Effector CD8-positive, alpha-beta T cell (primary cell): ENCODE data around the gene MYCBPAP.

Source experiments
- DNase-seq: peaks from one replicate; lab custom pipeline; 2025; lab: John Stamatoyannopoulos, UW

Gene MYCBPAP

GRCh38 chr17:50517504-50518383, 9.5 kb downstream of the MYCBPAP start:
- DNase-seq, result no peak

- DNase-seq, result no peak
These were observed 10.3 kb downstream of the MYCBPAP start for GRCh38 chr17:50518384-50519023.

- DNase-seq, result no peak
These were observed 11.0 kb downstream of the MYCBPAP start for GRCh38 chr17:50519141-50519834.

- no peak for DNase-seq
These were observed 12.2 kb downstream of the MYCBPAP start for GRCh38 chr17:50520483-50520882.

- no peak for DNase-seq
These were observed 13.3 kb downstream of the MYCBPAP start for GRCh38 chr17:50521514-50521913.

GRCh38 chr17:50522766-50523165, 14.5 kb downstream of the MYCBPAP start:
- DNase-seq, result no peak

GRCh38 chr17:50523208-50523607, 15.0 kb downstream of the MYCBPAP start:
- DNase-seq, result no peak

GRCh38 chr17:50524838-50525237, 16.6 kb downstream of the MYCBPAP start:
- DNase-seq, result no peak

- no peak for DNase-seq
These were observed 19.0 kb downstream of the MYCBPAP start for GRCh38 chr17:50527155-50527762.

- DNase-seq, result no peak
These were observed 19.8 kb downstream of the MYCBPAP start for GRCh38 chr17:50527949-50528474.

- no peak for DNase-seq
These were observed 21.6 kb downstream of the MYCBPAP start for GRCh38 chr17:50529849-50530248.

- DNase-seq, result no peak
These were observed 23.3 kb downstream of the MYCBPAP start for GRCh38 chr17:50531428-50532025.

GRCh38 chr17:50532452-50533024, 24.3 kb downstream of the MYCBPAP start, which contains the start of gene EPN3:
Gene EPN3, plus strand, starts transcription at chr17:50532735. Its CDS starts 3,822 bp downstream, at chr17:50536557.
- no peak for DNase-seq

GRCh38 chr17:50533185-50533584, 24.9 kb downstream of the MYCBPAP start:
- no peak for DNase-seq

- no peak for DNase-seq
These were observed 25.5 kb downstream of the MYCBPAP start for GRCh38 chr17:50533720-50534148.

- no peak for DNase-seq
These were observed 26.2 kb downstream of the MYCBPAP start for GRCh38 chr17:50534222-50534978.

- DNase-seq, result no peak
These were observed 26.7 kb downstream of the MYCBPAP start for GRCh38 chr17:50534979-50535326.

- DNase-seq, result no peak
These were observed 27.2 kb downstream of the MYCBPAP start for GRCh38 chr17:50535407-50535806.

- DNase-seq, result no peak
These were observed 28.7 kb downstream of the MYCBPAP start for GRCh38 chr17:50536683-50537646.
